HepG2 (cell line): ENCODE results near the gene VWA3A. TPM values are rescaled to one million over a fixed set of nuclear protein-coding genes. Genes with fewer than 3 reads are reported as not detected.

Source experiments
- ATAC-seq: fragments of 200-7000 bp; cut with Tn5 transposase; 3 replicates; pipeline ENCODE4 v1.9.1; 2020; ENCODE audit warnings: mild to moderate bottlenecking, moderate library complexity
- BruUV-seq: library from RNA; stranded (reverse); fragments of 400-500 nt; replicated peaks from 2 replicates; lab custom pipeline; 2021; lab: Mats Ljungman, UMichigan
- CTCF ChIA-PET: fragments of 300-600 bp; formaldehyde crosslinking; extraction: SDS; loops from one replicate; lab custom pipeline; 2021; ENCODE audit warnings: low total read pairs, inconsistent platforms, low intra/inter-chr PET ratio; lab: Yijun Ruan, JAX
- POLR2A ChIA-PET: fragments of 350-600 bp; sonication (Branson Sonifier 250); formaldehyde crosslinking; loops from one replicate; lab custom pipeline; 2020; ENCODE audit warnings: antibody characterized with exemption, inconsistent platforms; lab: Yijun Ruan, JAX
- DNase-seq: peaks from one replicate; pipeline ENCODE4 v3.0.0-alpha.2; 2015; ENCODE audit warnings: low spot score
- FAIRE-seq: peaks from 3 replicates; lab custom pipeline; 2011; peaks lifted over from hg19 to GRCh38; lab: Jason Lieb, UNC
- H2AFZ ChIP-seq: one replicate; pipeline ENCODE4 v1.6.1; 2011; ENCODE audit warnings: low read length, inconsistent platforms
- H3K27ac ChIP-seq: fragments of 300-600 bp; 3 replicates; pipeline ENCODE4 v1.8.0; 2011; ENCODE audit warnings: mixed run types, mild to moderate bottlenecking, mixed read lengths, low read length, inconsistent platforms; ENCODE audit not compliant: insufficient read depth; ENCODE audit errors: extremely low read length
- H3K27me3 ChIP-seq, 2 experiments: fragments of 200-600 bp in 1 of 2; 2 replicates in 1 of 2; 3 replicates in 1 of 2; pipeline versions ENCODE4 v1.6.0 to v1.8.0; 2011; ENCODE audit warnings: low read length in 2 of 2, mild to moderate bottlenecking in 2 of 2, moderate library complexity in 2 of 2, inconsistent platforms in 1 of 2; ENCODE audit not compliant: insufficient read depth in 2 of 2, control insufficient read depth in 1 of 2
- H3K36me3 ChIP-seq, 2 experiments: fragments of 200-600 bp in 1 of 2; replicated peaks in 1 of 2; 2 replicates in 1 of 2; 3 replicates in 1 of 2; pipeline versions ENCODE4 v1.5.1 to v1.8.0; 2011; ENCODE audit warnings: low read length in 2 of 2, inconsistent platforms in 1 of 2; ENCODE audit not compliant: insufficient read depth in 2 of 2, control insufficient read depth in 1 of 2
- H3K4me1 ChIP-seq: 2 replicates; pipeline ENCODE4 v1.5.1; 2012; ENCODE audit warnings: low read length, inconsistent platforms; ENCODE audit not compliant: insufficient read depth
- H3K4me2 ChIP-seq: 2 replicates; pipeline ENCODE4 v1.6.0; 2011; ENCODE audit warnings: low read depth, low read length, inconsistent platforms
- H3K4me3 ChIP-seq, 3 experiments: fragments of 200-600 bp in 1 of 3; sonication (generic), shearing (Covaris generic) in 1 of 3; replicated peaks in 1 of 3; 2 replicates each; pipeline ENCODE4 v1.5.1; 2011 to 2016; ENCODE audit warnings: low read length in 3 of 3, inconsistent platforms in 2 of 3, low read depth in 2 of 3, mild to moderate bottlenecking in 2 of 3, control low read depth in 1 of 3, mixed read lengths in 1 of 3; ENCODE audit not compliant: insufficient read depth in 1 of 3
- H3K79me2 ChIP-seq: one replicate; pipeline ENCODE4 v1.6.1; 2011; ENCODE audit warnings: low read length, inconsistent platforms; ENCODE audit not compliant: insufficient read depth
- H3K9ac ChIP-seq: 2 replicates; pipeline ENCODE4 v1.6.0; 2011; ENCODE audit warnings: mild to moderate bottlenecking, low read depth, low read length, inconsistent platforms; ENCODE audit not compliant: insufficient read depth
- H3K9me3 ChIP-seq: 2 replicates; pipeline ENCODE4 v1.5.1; 2012; ENCODE audit warnings: mild to moderate bottlenecking, low read length
- H4K20me1 ChIP-seq: 2 replicates; pipeline ENCODE4 v1.6.0; 2011; ENCODE audit warnings: inconsistent platforms, mild to moderate bottlenecking, low read length, moderate library complexity; ENCODE audit not compliant: insufficient read depth
- ZIK1 ChIP-seq: sonication (generic); formaldehyde crosslinking; IDR thresholded peaks from 2 replicates; pipeline ENCODE4 v1.5.0; 2020; ENCODE audit warnings: mild to moderate bottlenecking, low read depth, missing genetic modification reagents, borderline replicate concordance
- ZNF546 ChIP-seq: sonication (generic); formaldehyde crosslinking; conservative IDR thresholded peaks from 2 replicates; pipeline ENCODE4 v1.8.1; 2023; ENCODE audit warnings: mild to moderate bottlenecking, missing genetic modification reagents
- ZNF713 ChIP-seq: sonication (generic); formaldehyde crosslinking; IDR thresholded peaks from 2 replicates; pipeline ENCODE4 v1.4.0; 2020; ENCODE audit warnings: mild to moderate bottlenecking, missing genetic modification reagents
- ZNF782 ChIP-seq: sonication (generic); formaldehyde crosslinking; IDR thresholded peaks from 2 replicates; pipeline ENCODE4 v1.4.0; 2020; ENCODE audit warnings: missing genetic modification reagents, mild to moderate bottlenecking, borderline replicate concordance
- WGBS: methylation state at CpG from one replicate; pipeline ENCODE4 v1.1.6; 2017; ENCODE audit warnings: low lambda C conversion rate; 5-methylcytosine and 5-hydroxymethylcytosine counted together
- in situ Hi-C: cut with HindIII; loops from 2 replicates; pipeline ENCODE4 v1.10.0; 2017; ENCODE audit warnings: low pct_unique_long_range_greater_than_20kb; ENCODE audit not compliant: extremely low pct_ligation_motif_present
- intact Hi-C: fragments of 100-400 bp; cut with micrococcal nuclease; formaldehyde crosslinking; loops from one replicate; pipeline ENCODE4 v1.10.0; 2022; ENCODE audit not compliant: unreplicated experiment
- polyA plus RNA-seq, 8 experiments: library from polyadenylated mRNA; depleted of rRNA in 3 of 8; stranded (reverse) in 7 of 8; unstranded in 1 of 8; fragments of >200 nt; fragmentation: Illumina TruSeq in 4 of 8; extraction: Trizol in 4 of 8; gene quantifications; 2 replicates each; pipeline versions ENCODE4 v1.2.1 to v1.2.3, GENCODE V29; 2011 to 2016; ENCODE audit warnings: low read depth in 4 of 8, missing spikeins in 1 of 8, mixed read lengths in 1 of 8; ENCODE audit not compliant: insufficient read depth in 1 of 8
- total RNA-seq, 5 experiments: library from RNA; depleted of rRNA; stranded (reverse); fragments of >200 nt; fragmentation: Illumina TruSeq; extraction: Trizol; gene quantifications; 2 replicates each; pipeline ENCODE4 v1.2.3, GENCODE V29; 2016; ENCODE audit warnings: low read depth in 1 of 5
- TF ChIP-seq, protein P1 (sequence below): sonication (generic); formaldehyde crosslinking; conservative IDR thresholded peaks from 2 replicates; pipeline ENCODE4 v1.8.1; 2023; ENCODE audit warnings: missing genetic modification reagents
- TF ChIP-seq, protein P2 (sequence below): sonication (generic); formaldehyde crosslinking; IDR thresholded peaks from 2 replicates; pipeline ENCODE4 v1.4.0; 2020; ENCODE audit warnings: mild to moderate bottlenecking, missing genetic modification reagents

Gene VWA3A
- total and polyA plus RNA-seq, 2 of the 13 experiments (the other 11 are each of a cell fraction or from before 2014, with no cell fraction given), result 0.03 to 0.07 TPM

DNA sequence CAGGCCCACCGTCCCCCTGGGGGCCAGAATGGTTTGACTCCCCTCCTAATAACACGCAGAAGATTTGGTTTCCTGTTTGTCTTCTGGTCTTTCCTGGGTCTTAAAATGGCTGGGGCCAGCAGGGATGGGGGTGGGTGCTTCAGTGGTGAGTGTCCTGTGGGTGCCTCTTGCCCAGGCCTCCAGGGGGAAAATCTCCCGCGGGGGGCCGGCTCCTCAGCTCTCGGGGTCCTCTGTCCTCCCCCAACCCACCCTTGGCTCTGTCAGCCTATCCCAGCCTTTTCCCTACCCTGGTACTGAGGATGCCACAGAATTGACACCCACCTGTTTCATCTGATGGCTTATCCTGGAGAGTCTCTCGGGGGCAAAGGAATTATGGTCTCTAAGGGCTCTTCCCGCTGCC is 46.1 kb downstream of the VWA3A start (continued):
- TF ChIP-seq, protein P1, sequence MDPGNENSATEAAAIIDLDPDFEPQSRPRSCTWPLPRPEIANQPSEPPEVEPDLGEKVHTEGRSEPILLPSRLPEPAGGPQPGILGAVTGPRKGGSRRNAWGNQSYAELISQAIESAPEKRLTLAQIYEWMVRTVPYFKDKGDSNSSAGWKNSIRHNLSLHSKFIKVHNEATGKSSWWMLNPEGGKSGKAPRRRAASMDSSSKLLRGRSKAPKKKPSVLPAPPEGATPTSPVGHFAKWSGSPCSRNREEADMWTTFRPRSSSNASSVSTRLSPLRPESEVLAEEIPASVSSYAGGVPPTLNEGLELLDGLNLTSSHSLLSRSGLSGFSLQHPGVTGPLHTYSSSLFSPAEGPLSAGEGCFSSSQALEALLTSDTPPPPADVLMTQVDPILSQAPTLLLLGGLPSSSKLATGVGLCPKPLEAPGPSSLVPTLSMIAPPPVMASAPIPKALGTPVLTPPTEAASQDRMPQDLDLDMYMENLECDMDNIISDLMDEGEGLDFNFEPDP (CRISPR knock-in tag), result no peak
- TF ChIP-seq ZNF782 (CRISPR knock-in tag), result no peak

DNA sequence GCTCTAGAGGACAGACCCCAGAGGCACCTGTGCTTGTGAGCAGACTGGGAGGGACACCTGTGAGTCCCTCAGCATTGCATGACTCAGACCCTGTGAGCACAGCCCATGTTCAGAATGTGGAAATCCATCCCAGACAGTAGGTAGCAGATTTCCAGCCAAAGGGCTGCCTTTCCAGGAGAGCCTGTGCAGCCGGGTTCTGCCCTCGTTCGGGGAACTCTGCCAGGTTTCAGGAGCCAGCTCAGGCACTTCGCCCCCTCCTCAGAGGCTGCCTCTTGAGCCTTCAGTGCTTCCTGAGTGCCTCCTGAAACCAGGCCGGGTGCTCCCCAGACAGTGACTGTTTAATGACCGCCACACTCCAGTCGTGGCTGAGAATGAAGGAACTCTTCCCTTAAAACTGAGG is 46.7 kb downstream of the VWA3A start:
- H3K27ac ChIP-seq, result no peak overlapping the region
- no peaks in the 10 kb centered on the region for H3K4me1 ChIP-seq
- TF ChIP-seq ZNF782 (CRISPR knock-in tag) (no peak), ZNF546 (CRISPR knock-in tag) (no peak), ZIK1 (CRISPR knock-in tag) (no peak), ZNF713 (CRISPR knock-in tag) (no peak)
- TF ChIP-seq, protein P2, sequence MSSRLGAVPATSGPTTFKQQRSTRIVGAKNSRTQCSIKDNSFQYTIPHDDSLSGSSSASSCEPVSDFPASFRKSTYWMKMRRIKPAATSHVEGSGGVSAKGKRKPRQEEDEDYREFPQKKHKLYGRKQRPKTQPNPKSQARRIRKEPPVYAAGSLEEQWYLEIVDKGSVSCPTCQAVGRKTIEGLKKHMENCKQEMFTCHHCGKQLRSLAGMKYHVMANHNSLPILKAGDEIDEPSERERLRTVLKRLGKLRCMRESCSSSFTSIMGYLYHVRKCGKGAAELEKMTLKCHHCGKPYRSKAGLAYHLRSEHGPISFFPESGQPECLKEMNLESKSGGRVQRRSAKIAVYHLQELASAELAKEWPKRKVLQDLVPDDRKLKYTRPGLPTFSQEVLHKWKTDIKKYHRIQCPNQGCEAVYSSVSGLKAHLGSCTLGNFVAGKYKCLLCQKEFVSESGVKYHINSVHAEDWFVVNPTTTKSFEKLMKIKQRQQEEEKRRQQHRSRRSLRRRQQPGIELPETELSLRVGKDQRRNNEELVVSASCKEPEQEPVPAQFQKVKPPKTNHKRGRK (CRISPR knock-in tag), result no peak
- in situ Hi-C loops (no loop called here), intact Hi-C loops (no loop called here)
- no peaks in the 10 kb centered on the region; the same call in 1 of the 2 replicates for H4K20me1 ChIP-seq
- no peak overlapping the region for H3K4me2 ChIP-seq
- no TSS peak for BruUV-seq
- DNase-seq, result no peak
- peak; percentile 33; the same call in 2 of the 3 replicates for ATAC-seq
- no peak for FAIRE-seq
- no peaks in the 10 kb centered on the region for H3K79me2 ChIP-seq
- no peak overlapping the region for H3K9ac ChIP-seq
- no peak overlapping the region for H2AFZ ChIP-seq
- H3K36me3 ChIP-seq, result no peaks in the 10 kb centered on the region
- no peaks in the 10 kb centered on the region for H3K9me3 ChIP-seq
- peaks cover 12 to 64% of the 10 kb centered on the region in 2 experiments; a peak in 4 of 5 replicates for H3K27me3 ChIP-seq
- ChIA-PET POLR2A (no interaction called here), CTCF (no interaction called here)
- WGBS, result 3% methylated on average over 6 of the region's 7 CpGs
- H3K4me3 ChIP-seq, result no peak overlapping the region
